Fibroblast of lung (primary cell): ENCODE data around the gene WDPCP.

Experiments used
- EZH2 ChIP-seq: IDR thresholded peaks from 2 replicates; pipeline ENCODE4 v1.5.1; 2012; ENCODE audit warnings: low read length, control low read depth, mild to moderate bottlenecking; ENCODE audit errors: missing control alignments
- TF ChIP-seq, protein P1 (sequence below), 2 donors: IDR thresholded peaks in 1 of 2; conservative IDR thresholded peaks in 1 of 2; 1 replicate in 1 of 2; 2 replicates in 1 of 2; pipeline ENCODE4 v1.5.1; 2011 to 2012; ENCODE audit warnings: low read length in 2 of 2, control low read depth in 1 of 2, inconsistent platforms in 1 of 2, low read depth in 1 of 2, mild to moderate bottlenecking in 1 of 2

DNA sequence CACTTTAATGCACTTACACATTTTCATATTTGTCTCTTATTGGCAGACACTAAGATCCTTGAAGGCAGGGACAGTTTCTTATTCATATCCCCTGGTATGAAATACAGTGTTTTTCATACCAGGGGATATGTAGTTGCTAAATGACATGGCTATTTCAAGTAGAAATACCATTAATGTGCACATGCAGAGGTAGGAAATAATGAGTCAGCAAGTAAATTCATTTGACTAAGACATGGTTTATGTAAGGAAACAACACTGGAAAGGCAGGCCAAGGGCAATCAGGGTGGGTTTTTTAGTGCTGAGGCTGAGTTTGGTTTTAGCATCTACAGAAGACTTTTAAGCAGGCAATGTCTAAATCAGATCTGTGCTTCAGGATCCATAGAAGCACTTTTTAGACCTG is 155.9 kb downstream of the WDPCP start:
- TF ChIP-seq, protein P1, sequence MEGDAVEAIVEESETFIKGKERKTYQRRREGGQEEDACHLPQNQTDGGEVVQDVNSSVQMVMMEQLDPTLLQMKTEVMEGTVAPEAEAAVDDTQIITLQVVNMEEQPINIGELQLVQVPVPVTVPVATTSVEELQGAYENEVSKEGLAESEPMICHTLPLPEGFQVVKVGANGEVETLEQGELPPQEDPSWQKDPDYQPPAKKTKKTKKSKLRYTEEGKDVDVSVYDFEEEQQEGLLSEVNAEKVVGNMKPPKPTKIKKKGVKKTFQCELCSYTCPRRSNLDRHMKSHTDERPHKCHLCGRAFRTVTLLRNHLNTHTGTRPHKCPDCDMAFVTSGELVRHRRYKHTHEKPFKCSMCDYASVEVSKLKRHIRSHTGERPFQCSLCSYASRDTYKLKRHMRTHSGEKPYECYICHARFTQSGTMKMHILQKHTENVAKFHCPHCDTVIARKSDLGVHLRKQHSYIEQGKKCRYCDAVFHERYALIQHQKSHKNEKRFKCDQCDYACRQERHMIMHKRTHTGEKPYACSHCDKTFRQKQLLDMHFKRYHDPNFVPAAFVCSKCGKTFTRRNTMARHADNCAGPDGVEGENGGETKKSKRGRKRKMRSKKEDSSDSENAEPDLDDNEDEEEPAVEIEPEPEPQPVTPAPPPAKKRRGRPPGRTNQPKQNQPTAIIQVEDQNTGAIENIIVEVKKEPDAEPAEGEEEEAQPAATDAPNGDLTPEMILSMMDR (conservative IDR thresholded peaks at IDR 0.05 in 1 of 2, IDR thresholded peaks at IDR 0.05 in 1 of 2; ENCODE audit: low read depth in 1 of 2, low read length in 2 of 2): no peak
- no peak for TF ChIP-seq EZH2
